Gastrocnemius medialis (tissue), 4 donors: ENCODE measurements around the gene CIITA. TPM values are rescaled to one million over a fixed set of nuclear protein-coding genes. Genes with fewer than 3 reads are reported as not detected.
"Not testable (repeated sequence)": the region's sequence is repeated elsewhere in the genome, so short reads cannot be mapped to it uniquely, and the experiment has no call there.

Experiments
- ATAC-seq, 2 donors: fragments of 150-250 bp; one replicate each; pipeline ENCODE4 v1.9.1; 2016
- DNase-seq, 2 donors: peaks; one replicate each; pipeline ENCODE4 v3.0.0-alpha.2; 2019
- H3K27ac ChIP-seq, 4 donors: fragments of 200-600 bp; sonication (generic); 1 replicate in 1 of 4; 2 replicates in 3 of 4; pipeline ENCODE4 v1.5.1; 2016 to 2018; ENCODE audit warnings: mild to moderate bottlenecking in 2 of 4, moderate library complexity in 1 of 4
- H3K27me3 ChIP-seq, 3 donors: fragments of 200-600 bp; sonication (generic) in 2 of 3; 1 replicate in 1 of 3; 2 replicates in 2 of 3; pipeline versions ENCODE4 v1.5.1 to v1.6.0; 2016 to 2019; ENCODE audit warnings: mild to moderate bottlenecking in 1 of 3, moderate library complexity in 1 of 3
- H3K36me3 ChIP-seq, 2 donors: fragments of 200-600 bp; sonication (generic) in 1 of 2; one replicate each; pipeline ENCODE4 v1.5.1; 2017 to 2018
- H3K4me1 ChIP-seq, 2 donors: fragments of 200-600 bp; sonication (generic) in 1 of 2; one replicate each; pipeline ENCODE4 v1.5.1; 2016 to 2017; ENCODE audit warnings: mild to moderate bottlenecking in 2 of 2
- H3K4me3 ChIP-seq, 4 donors: fragments of 200-600 bp; sonication (generic) in 3 of 4; 1 replicate in 1 of 4; 2 replicates in 3 of 4; pipeline ENCODE4 v1.5.1; 2016 to 2019; ENCODE audit warnings: mild to moderate bottlenecking in 2 of 4
- H3K9me3 ChIP-seq, 3 donors: fragments of 200-600 bp; sonication (generic) in 2 of 3; 1 replicate in 1 of 3; 2 replicates in 2 of 3; pipeline ENCODE4 v1.5.1; 2016 to 2019
- POLR2A ChIP-seq, 2 donors: fragments of 450-650 bp; IDR thresholded peaks; one replicate each; pipeline ENCODE4 v1.6.1; 2017; ENCODE audit warnings: antibody characterized with exemption in 2 of 2, mild to moderate bottlenecking in 2 of 2, moderate library complexity in 2 of 2
- in situ Hi-C, 4 donors: fragments of 200-750 bp; cut with MboI; loops; one replicate each; pipeline versions ENCODE4 v1.15.0 to v1.8.0; 2017; ENCODE audit warnings: low sequenced_read_pairs in 4 of 4
- intact Hi-C: fragments of 100-400 bp; cut with DNase I; formaldehyde crosslinking; loops from one replicate; pipeline ENCODE4 v1.15.1; 2023; ENCODE audit warnings: low total_unique reads
- total RNA-seq, 4 donors: library from RNA; depleted of rRNA; stranded (reverse); fragments of >200 nt; gene quantifications; one replicate each; pipeline versions ENCODE4 v1.1.0 to v1.2.3, GENCODE V29; 2016
- TF ChIP-seq, protein P1 (sequence below), 5 experiments: fragments of 450-650 bp in 3 of 5; fragments of 200-600 bp in 2 of 5; sonication (generic) in 2 of 5; IDR thresholded peaks in 4 of 5; conservative IDR thresholded peaks in 1 of 5; 1 replicate in 4 of 5; 2 replicates in 1 of 5; pipeline ENCODE4 v1.5.1; 2016 to 2019; ENCODE audit warnings: antibody characterized with exemption in 5 of 5, mild to moderate bottlenecking in 3 of 5, moderate library complexity in 3 of 5

CIITA gene
- total RNA-seq, 4 donors from 2014 or later: 2.3 to 9.1 (median 5.1) TPM

DNA sequence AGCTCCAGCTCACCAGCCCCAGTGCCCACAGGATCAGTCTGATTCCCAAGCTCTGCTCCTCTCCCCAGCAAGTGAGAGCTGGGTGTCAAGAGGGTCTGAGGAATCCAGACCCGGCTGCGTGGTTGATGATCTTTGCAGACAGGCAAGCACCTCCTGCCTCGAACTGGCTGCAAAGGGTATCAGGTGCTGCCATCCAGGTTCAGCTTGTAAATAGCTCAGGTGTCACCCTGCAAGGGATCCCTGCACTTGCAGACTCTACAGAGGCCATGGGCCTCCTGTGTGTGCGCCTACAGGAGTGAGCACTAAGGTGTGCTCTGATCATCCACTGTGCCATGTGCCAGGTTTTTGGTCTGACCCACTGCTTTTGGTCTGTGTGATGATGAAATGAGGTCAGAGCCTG is 49.1 kb downstream of the CIITA start:
- Histone ChIP-seq H3K9me3 (no peaks in the 10 kb centered on the region), H3K27ac (peak overlapping the region; percentile 22 to 93 (median 92)), H3K36me3 (peaks cover 0 to 36% of the 10 kb centered on the region in 2 donors), H3K4me1 (peaks cover 46 to 49% of the 10 kb centered on the region in 2 donors), H3K27me3 (no peaks in the 10 kb centered on the region), H3K4me3 (no peak overlapping the region)
- in situ Hi-C loops (no loop called here), intact Hi-C loops (no loop called here)
- TF ChIP-seq, protein P1, sequence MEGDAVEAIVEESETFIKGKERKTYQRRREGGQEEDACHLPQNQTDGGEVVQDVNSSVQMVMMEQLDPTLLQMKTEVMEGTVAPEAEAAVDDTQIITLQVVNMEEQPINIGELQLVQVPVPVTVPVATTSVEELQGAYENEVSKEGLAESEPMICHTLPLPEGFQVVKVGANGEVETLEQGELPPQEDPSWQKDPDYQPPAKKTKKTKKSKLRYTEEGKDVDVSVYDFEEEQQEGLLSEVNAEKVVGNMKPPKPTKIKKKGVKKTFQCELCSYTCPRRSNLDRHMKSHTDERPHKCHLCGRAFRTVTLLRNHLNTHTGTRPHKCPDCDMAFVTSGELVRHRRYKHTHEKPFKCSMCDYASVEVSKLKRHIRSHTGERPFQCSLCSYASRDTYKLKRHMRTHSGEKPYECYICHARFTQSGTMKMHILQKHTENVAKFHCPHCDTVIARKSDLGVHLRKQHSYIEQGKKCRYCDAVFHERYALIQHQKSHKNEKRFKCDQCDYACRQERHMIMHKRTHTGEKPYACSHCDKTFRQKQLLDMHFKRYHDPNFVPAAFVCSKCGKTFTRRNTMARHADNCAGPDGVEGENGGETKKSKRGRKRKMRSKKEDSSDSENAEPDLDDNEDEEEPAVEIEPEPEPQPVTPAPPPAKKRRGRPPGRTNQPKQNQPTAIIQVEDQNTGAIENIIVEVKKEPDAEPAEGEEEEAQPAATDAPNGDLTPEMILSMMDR (IDR thresholded peaks at IDR 0.05 in 4 of 5, conservative IDR thresholded peaks at IDR 0.05 in 1 of 5): no peak
- TF ChIP-seq POLR2A (IDR thresholded peaks at IDR 0.05): no peak
- no peak for ATAC-seq
- no peak for DNase-seq

DNA sequence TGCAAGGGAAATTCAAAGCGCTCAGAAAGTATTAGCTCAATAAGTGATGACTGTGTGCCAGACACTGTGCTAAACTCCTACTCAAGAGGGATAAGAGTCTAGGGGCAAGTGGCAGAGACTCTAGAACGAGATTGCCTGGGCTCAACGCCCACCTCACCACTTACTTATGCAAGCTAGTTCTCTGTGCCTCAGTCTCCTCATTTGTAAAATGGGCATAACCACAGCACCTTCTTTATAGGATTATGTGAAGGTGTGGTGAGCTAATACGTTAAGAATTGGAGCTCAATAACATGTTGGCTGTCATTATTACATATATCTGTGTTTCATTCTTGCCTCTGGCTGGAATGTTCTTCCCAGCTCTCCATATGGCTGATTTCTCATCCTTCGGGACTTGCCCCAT is 49.9 kb downstream of the CIITA start:
- peak overlapping the region in 3 of 4 donors; percentile 6 to 93 (median 92) for H3K27ac ChIP-seq
- TF ChIP-seq, protein P1 (IDR thresholded peaks at IDR 0.05 in 4 of 5, conservative IDR thresholded peaks at IDR 0.05 in 1 of 5): no peak
- TF ChIP-seq POLR2A (IDR thresholded peaks at IDR 0.05): no peak
- H3K9me3 ChIP-seq: no peaks in the 10 kb centered on the region
- ATAC-seq: no peak
- H3K36me3 ChIP-seq: peaks cover 0 to 36% of the 10 kb centered on the region in 2 donors
- DNase-seq: no peak
- H3K4me3 ChIP-seq: no peak overlapping the region
- in situ Hi-C loops: no loop called here
- H3K4me1 ChIP-seq: peaks cover 45 to 49% of the 10 kb centered on the region in 2 donors
- no peaks in the 10 kb centered on the region for H3K27me3 ChIP-seq
- intact Hi-C loops: no loop called here

DNA sequence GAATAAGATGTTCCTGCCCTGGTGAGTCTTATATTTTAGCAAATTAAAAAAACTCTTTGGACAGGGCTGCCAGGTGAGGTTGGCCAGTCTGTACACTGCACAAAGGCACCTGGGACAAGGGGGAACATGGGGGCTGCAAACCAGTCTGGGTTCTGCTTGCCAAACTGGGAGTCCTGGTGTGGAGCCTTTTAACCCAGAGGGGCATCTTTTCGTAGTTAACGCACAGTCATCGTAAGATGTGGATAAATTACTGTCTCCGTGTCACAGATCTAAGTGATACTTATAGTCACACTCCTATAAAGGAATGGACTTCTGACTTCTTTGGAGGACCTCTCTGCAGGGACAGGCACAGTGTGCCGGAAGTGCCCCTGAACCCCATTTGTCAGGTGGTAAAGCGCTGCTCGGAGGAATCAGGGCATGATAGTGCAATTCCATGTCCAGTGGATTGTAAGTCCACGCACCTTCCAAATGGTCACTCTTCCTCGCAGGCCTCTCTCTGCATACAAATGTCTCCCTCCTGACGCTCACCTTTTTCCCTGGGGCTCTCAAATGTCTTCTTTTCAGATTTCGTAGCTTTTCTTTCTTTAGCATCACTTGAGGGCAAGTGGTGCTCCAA is 50.6 kb downstream of the CIITA start:
- intact Hi-C loops: no loop called here
- no peak overlapping the region for H3K4me3 ChIP-seq
- no peak for DNase-seq
- peaks cover 38 to 44% of the 10 kb centered on the region in 2 donors for H3K4me1 ChIP-seq
- peak overlapping the region in 2 of 4 donors; percentile 6 to 92 for H3K27ac ChIP-seq
- no peaks in the 10 kb centered on the region for H3K9me3 ChIP-seq
- no peaks in the 10 kb centered on the region for H3K27me3 ChIP-seq
- TF ChIP-seq, protein P1 (IDR thresholded peaks at IDR 0.05 in 4 of 5, conservative IDR thresholded peaks at IDR 0.05 in 1 of 5): no peak
- TF ChIP-seq POLR2A (IDR thresholded peaks at IDR 0.05): no peak
- no peak for ATAC-seq
- peaks cover 0 to 36% of the 10 kb centered on the region in 2 donors for H3K36me3 ChIP-seq
- in situ Hi-C loops: no loop called here

DNA sequence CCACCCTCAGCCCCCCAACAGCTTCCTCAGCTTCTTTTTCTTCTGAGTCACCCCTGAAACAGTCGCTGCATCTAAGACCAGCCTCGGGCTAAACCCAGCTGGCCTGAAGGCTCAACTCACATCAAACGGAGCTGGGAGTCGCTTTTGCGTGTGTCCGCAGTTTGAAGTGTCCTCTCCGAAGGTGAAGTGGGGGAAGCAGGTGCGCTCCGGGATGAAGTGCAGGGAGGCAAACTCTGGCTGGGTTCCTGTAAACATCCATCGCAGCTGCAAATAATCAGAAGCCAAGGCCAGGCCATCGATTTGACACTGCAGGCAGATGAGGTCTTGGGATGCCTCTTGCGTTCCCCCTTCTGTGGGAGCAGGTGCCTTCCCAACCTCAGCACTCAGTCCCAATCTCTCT is 52.1 kb downstream of the CIITA start:
- H3K4me1 ChIP-seq: peaks cover 38 to 41% of the 10 kb centered on the region in 2 donors
- H3K4me3 ChIP-seq, in situ Hi-C loops, DNase-seq, ATAC-seq, H3K27me3 ChIP-seq, H3K9me3 ChIP-seq, intact Hi-C loops: not testable (repeated sequence)
- H3K27ac ChIP-seq: peak overlapping the region; percentile 5 to 51 (median 16)
- peaks cover 0 to 36% of the 10 kb centered on the region in 2 donors for H3K36me3 ChIP-seq

DNA sequence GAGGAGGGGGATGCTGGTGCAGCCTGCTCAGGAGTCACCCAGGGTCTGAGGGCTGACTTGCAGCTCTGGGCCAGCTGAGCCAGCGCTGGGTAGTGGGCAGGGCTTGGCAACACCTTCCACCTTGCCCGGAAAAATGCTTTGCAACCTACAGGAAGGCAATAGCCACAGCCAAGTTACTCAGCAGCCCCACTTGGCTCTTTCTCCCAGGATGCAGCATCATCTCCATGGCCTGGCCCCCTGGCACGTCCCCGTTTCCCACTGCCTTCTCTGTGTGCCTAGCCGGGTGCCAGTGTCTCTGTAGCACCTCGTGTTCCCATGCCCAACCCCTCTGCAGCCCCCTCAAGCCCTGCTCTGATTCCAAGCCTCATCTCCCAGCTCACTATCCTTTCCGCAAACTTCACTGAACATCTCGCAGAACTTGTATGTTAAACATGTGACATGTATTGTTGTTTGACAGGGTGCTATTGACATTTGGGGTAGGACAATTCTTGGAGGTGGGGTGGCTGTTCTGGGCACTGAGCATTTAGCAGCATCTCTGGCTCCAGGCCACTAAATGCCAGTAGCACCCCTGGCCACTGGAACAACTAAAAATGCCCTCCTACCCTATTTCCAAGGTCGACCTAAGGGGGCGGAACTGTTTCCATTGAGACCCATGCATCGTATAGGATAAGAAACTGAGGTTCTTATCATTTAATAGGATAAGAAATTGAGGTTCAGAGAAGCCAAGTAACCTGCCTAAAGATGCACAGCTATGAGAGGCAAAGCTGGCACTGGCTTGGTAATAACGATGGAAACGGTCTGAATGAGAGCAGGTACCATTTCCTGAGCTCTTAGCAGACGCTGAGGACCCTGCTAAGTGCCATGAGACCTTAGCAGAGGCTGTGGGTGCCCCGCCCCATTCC is 53.1 kb downstream of the CIITA start:
- peaks cover 41 to 43% of the 10 kb centered on the region in 2 donors for H3K4me1 ChIP-seq
- peaks cover 0 to 30% of the 10 kb centered on the region in 2 donors for H3K36me3 ChIP-seq
- H3K4me3 ChIP-seq: no peak overlapping the region
- H3K9me3 ChIP-seq: no peaks in the 10 kb centered on the region
- DNase-seq (no peak), ATAC-seq (no peak)
- H3K27me3 ChIP-seq: no peaks in the 10 kb centered on the region
- intact Hi-C loops: no loop called here
- in situ Hi-C loops: no loop called here
- TF ChIP-seq, protein P1 (IDR thresholded peaks at IDR 0.05 in 4 of 5, conservative IDR thresholded peaks at IDR 0.05 in 1 of 5): no peak
- no peak for TF ChIP-seq POLR2A (IDR thresholded peaks at IDR 0.05)
- peak overlapping the region in 3 of 4 donors; percentile 2 to 51 (median 31) for H3K27ac ChIP-seq
